ENCODE results near the gene NSMCE1. TPM values are rescaled to one million over a fixed set of nuclear protein-coding genes. Genes with fewer than 3 reads are reported as not detected.

Gene NSMCE1
- total and polyA plus RNA-seq, 2 of the 4 experiments (the other 2 are of a cell fraction): 47.5 to 120 TPM

GRCh38 chr16:27177031-27177774, 91.4 kb downstream of the NSMCE1 start:
- intact Hi-C loops (cut with micrococcal nuclease): loop anchor here (1.0 kb wide), 1 partner anchor 45 kb away; no protein-coding TSS in a partner anchor

More at GRCh38 chr16:27177031-27177774, 91.4 kb downstream of the NSMCE1 start:
- Histone ChIP-seq H2BK20ac (ENCODE audit: low read depth, low read length) (peak overlapping the region; percentile 99), H3K4ac (ENCODE audit: low read depth, low read length) (peak overlapping the region; percentile 97), H3K18ac (ENCODE audit: low read depth, low read length) (peak overlapping the region; percentile 90), H3K4me2 (ENCODE audit: low read depth, low read length) (peak overlapping the region; percentile 23; the same call in 1 of the 2 replicates), H3K9me1 (ENCODE audit: insufficient read depth, low read length) (no peaks in the 10 kb centered on the region), H3K9ac (ENCODE audit: low read depth, low read length) (peak overlapping the region; percentile 27; the same call in 1 of the 2 replicates), H3K4me1 (ENCODE audit: control insufficient read depth, insufficient read depth, low read length) (peaks cover 11% of the 10 kb centered on the region), H3K36me3 (ENCODE audit: control insufficient read depth, insufficient read depth, low read length) (no peaks in the 10 kb centered on the region), H3K56ac (ENCODE audit: extremely low read depth, insufficient read depth, low read length) (peak overlapping the region; percentile 67), H2AK9ac (replicated peaks; ENCODE audit: low read depth, low read length, poor library complexity) (peak overlapping the region; percentile 86), H4K20me1 (ENCODE audit: insufficient read depth, low read length) (no peaks in the 10 kb centered on the region), H2BK15ac (ENCODE audit: low read depth, low read length) (peak overlapping the region; percentile 92), H2BK5ac (ENCODE audit: low read depth, low read length, poor library complexity, severe bottlenecking) (peak overlapping the region; percentile 98), H3K9me3 (ENCODE audit: control insufficient read depth, insufficient read depth, low read length) (peaks cover 3% of the 10 kb centered on the region), H4K91ac (ENCODE audit: insufficient read depth, low read depth, low read length) (peak overlapping the region; percentile 98), H3K79me1 (ENCODE audit: low read depth in 1 of 2, low read length in 2 of 2) (peaks cover 0 to 8% of the 10 kb centered on the region in 2 experiments; a peak in 1 of 4 replicates), H3K27ac (ENCODE audit: insufficient read depth, low read length) (peak overlapping the region; percentile 90), H3K14ac (replicated peaks; ENCODE audit: low read depth, low read length) (peak overlapping the region; percentile 92), H2BK120ac (ENCODE audit: low read depth, low read length) (peak overlapping the region; percentile 99), H2AK5ac (ENCODE audit: low read depth, low read length) (peak overlapping the region; percentile 84), H3K4me3 (ENCODE audit: insufficient read depth, low read depth, low read length) (no peak overlapping the region), H2AFZ (replicated peaks; ENCODE audit: low read length, poor library complexity) (peak overlapping the region; percentile 96), H4K8ac (ENCODE audit: low read depth in 2 of 2, low read length in 2 of 2) (peak overlapping the region; percentile 89 to 95), H3K23ac (ENCODE audit: low read depth, low read length) (peak overlapping the region; percentile 75; the same call in 1 of the 2 replicates), H4K5ac (ENCODE audit: low read depth, low read length) (peak overlapping the region; percentile 86), H3K27me3 (ENCODE audit: control insufficient read depth, insufficient read depth, low read length) (no peaks in the 10 kb centered on the region)
- WGBS, 2 experiments (ENCODE audit: extremely low coverage in 2 of 2, insufficient read length in 1 of 2): 40% methylated on average over 6 of the region's 13 CpGs; no CpG with 5 or more reads in 1 of the 2 experiments
- BruUV-seq (replicated peaks): no TSS peak
- POLR2A ChIA-PET (ENCODE audit: unreplicated experiment): interaction anchor here (1.9 kb wide), 1 partner anchor 26 kb away, joined by 5 read pairs; the partner anchor contains the start of gene KDM8
- ATAC-seq (ENCODE audit: low read depth): peak; percentile 79
- TF ChIP-seq SMC3 (IDR thresholded peaks at IDR 0.05; ENCODE audit: low read depth, low read length): no peak
- peak; percentile 79 for TF ChIP-seq MAFK (IDR thresholded peaks at IDR 0.05; ENCODE audit: low read depth, low read length)
- in situ Hi-C loops (cut with MboI; ENCODE audit: low sequenced_read_pairs): no loop called here
- DNase-seq: peak; percentile 93
- CTCF ChIA-PET: interaction anchor here (0.6 to 0.8 kb wide), 2 partner anchors 17 to 246 kb away, joined by 3 read pairs; no protein-coding TSS in a partner anchor
- dilution Hi-C loops (cut with HindIII; ENCODE audit: low sequenced_read_pairs, unreplicated experiment): no loop called here
